ENCODE measurements around the gene GSTCD. TPM values are rescaled to one million over a fixed set of nuclear protein-coding genes. Genes with fewer than 3 reads are reported as not detected.

The GSTCD gene
- total RNA-seq, 1 experiment from 2014 or later, result 17.9 TPM

DNA sequence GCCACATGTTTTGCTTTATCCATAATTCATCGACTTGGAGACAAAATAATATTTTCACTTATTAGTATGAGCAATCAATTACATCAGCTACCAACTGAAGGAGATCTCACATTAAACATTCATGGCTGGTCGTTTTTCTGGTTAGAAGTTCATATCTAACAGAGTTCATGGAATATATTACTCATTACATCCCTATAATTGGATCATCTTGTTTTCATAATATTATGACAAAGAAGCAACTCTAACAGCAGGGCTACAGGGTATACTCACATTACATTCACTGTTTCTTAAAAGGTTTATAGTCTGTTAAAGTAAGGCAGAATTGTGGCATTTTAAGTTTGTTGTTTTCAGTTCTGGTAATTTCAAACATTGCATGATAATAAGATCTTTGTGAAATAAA lies 33.0 kb downstream of the GSTCD start:
- Histone ChIP-seq H4K8ac (replicated peaks; ENCODE audit: insufficient read length, low read depth, low read length) (no peak overlapping the region), H3K56ac (ENCODE audit: insufficient read length, low read depth, low read length) (no peak overlapping the region), H3K23ac (ENCODE audit: insufficient read length, low read depth, low read length) (no peak overlapping the region), H3K14ac (ENCODE audit: insufficient read depth, low read length) (no peak overlapping the region), H4K91ac (ENCODE audit: insufficient read length, low read depth, low read length) (no peak overlapping the region), H3K23me2 (ENCODE audit: insufficient read length, low read depth, low read length, poor library complexity, severe bottlenecking) (no peaks in the 10 kb centered on the region), H3K79me2 (ENCODE audit: insufficient read depth, low read length) (no peaks in the 10 kb centered on the region), H3K27me3 (ENCODE audit: insufficient read depth, low read length) (no peaks in the 10 kb centered on the region), H4K5ac (ENCODE audit: insufficient read length, low read depth, low read length) (no peak overlapping the region), H3K4me1 (ENCODE audit: insufficient read depth, low read length) (no peaks in the 10 kb centered on the region), H2BK5ac (ENCODE audit: insufficient read length, low read length) (no peak overlapping the region), H3K79me1 (ENCODE audit: insufficient read depth, low read depth, low read length, poor library complexity, severe bottlenecking) (no peaks in the 10 kb centered on the region), H2BK15ac (ENCODE audit: low read depth, low read length) (no peak overlapping the region), H2BK12ac (ENCODE audit: insufficient read length, low read depth, low read length) (no peak overlapping the region), H3K4ac (ENCODE audit: low read depth, low read length) (no peak overlapping the region), H3K18ac (ENCODE audit: insufficient read length, low read depth, low read length) (no peak overlapping the region), H3K4me2 (ENCODE audit: insufficient read depth, insufficient read length, low read length) (no peak overlapping the region), H2BK120ac (ENCODE audit: low read depth, low read length, poor library complexity, severe bottlenecking) (no peak overlapping the region), H2BK20ac (ENCODE audit: low read depth, low read length, poor library complexity, severe bottlenecking) (no peak overlapping the region), H2AK5ac (ENCODE audit: insufficient read length, low read length) (no peak overlapping the region), H4K20me1 (ENCODE audit: control insufficient read depth, insufficient read depth, insufficient read length) (no peaks in the 10 kb centered on the region), H3K9ac (ENCODE audit: extremely low read depth, insufficient read length, low read length) (no peak overlapping the region), H3K27ac (ENCODE audit: insufficient read length, low read depth, low read length) (no peak overlapping the region), H2AFZ (ENCODE audit: low read length) (no peak overlapping the region), H3K9me3 (ENCODE audit: control insufficient read depth, low read depth, low read length) (no peaks in the 10 kb centered on the region), H3T11ph (ENCODE audit: low read length) (no peak overlapping the region)
- Mint-ChIP-seq H3K36me3 (ENCODE audit: insufficient read depth in 1 of 3, low read depth in 3 of 3) (peaks cover 17 to 27% (median 24%) of the 10 kb centered on the region in 3 experiments), H3K9me3 (peaks cover 15 to 16% of the 10 kb centered on the region in 2 experiments), H3K27ac (no peak overlapping the region), H3K27me3 (ENCODE audit: low read depth) (no peaks in the 10 kb centered on the region), H3K4me1 (no peaks in the 10 kb centered on the region), H3K4me3 (no peak overlapping the region)
- no peak for DNase-seq
- WGBS (ENCODE audit: extremely low coverage, insufficient read length, low lambda C conversion rate), result no CpG with 5 or more reads among the region's 2 CpGs
- no peak for TF ChIP-seq CTCF (conservative IDR thresholded peaks at IDR 0.05)
